HG03135 (cell line): ENCODE measurements around the gene KIF2A.
"Not testable (repeated sequence)": the region's sequence is repeated elsewhere in the genome, so short reads cannot be mapped to it uniquely, and the experiment has no call there.

Experiments used
- ATAC-seq: cut with Tn5 transposase; IDR thresholded peaks from one replicate; pipeline ENCODE4 v1.9.1; 2021; ENCODE audit warnings: mild to moderate bottlenecking, moderate library complexity; ENCODE audit not compliant: unreplicated experiment

KIF2A gene

GRCh38 chr5:62289813-62290212 is 16.2 kb upstream of the KIF2A start:
- no peak for ATAC-seq

- not testable (repeated sequence) for ATAC-seq
Observed at GRCh38 chr5:62291829-62292228, 14.2 kb upstream of the KIF2A start.

GRCh38 chr5:62296998-62297397 is 9.0 kb upstream of the KIF2A start:
- no peak for ATAC-seq

GRCh38 chr5:62298118-62298517 is 7.9 kb upstream of the KIF2A start:
- no peak for ATAC-seq

GRCh38 chr5:62299101-62299500 is 6.9 kb upstream of the KIF2A start:
- ATAC-seq = no peak

GRCh38 chr5:62299600-62299999 is 6.4 kb upstream of the KIF2A start:
- ATAC-seq = no peak

- ATAC-seq = no peak
Observed at GRCh38 chr5:62305358-62305714, 670 bp upstream of the KIF2A start.

- ATAC-seq = peak; percentile 24
Observed at GRCh38 chr5:62306323-62306895, 403 bp downstream of the KIF2A start.

- peak; percentile 22 for ATAC-seq
Observed at GRCh38 chr5:62306896-62307689, 1.1 kb downstream of the KIF2A start.

- no peak for ATAC-seq
Observed at GRCh38 chr5:62308439-62308838, 2.4 kb downstream of the KIF2A start.

- no peak for ATAC-seq
Observed at GRCh38 chr5:62309107-62309506, 3.1 kb downstream of the KIF2A start.

- ATAC-seq = no peak
Observed at GRCh38 chr5:62310426-62311143, 4.6 kb downstream of the KIF2A start.

GRCh38 chr5:62312036-62312435 is 6.0 kb downstream of the KIF2A start:
- ATAC-seq = no peak

GRCh38 chr5:62312674-62313073 is 6.7 kb downstream of the KIF2A start:
- no peak for ATAC-seq

- no peak for ATAC-seq
Observed at GRCh38 chr5:62314213-62314830, 8.3 kb downstream of the KIF2A start.

- ATAC-seq = no peak
Observed at GRCh38 chr5:62315376-62316175, 9.6 kb downstream of the KIF2A start.

GRCh38 chr5:62316176-62316502 is 10.1 kb downstream of the KIF2A start:
- no peak for ATAC-seq

GRCh38 chr5:62317810-62318209 is 11.8 kb downstream of the KIF2A start:
- no peak for ATAC-seq

GRCh38 chr5:62322484-62322883 is 16.5 kb downstream of the KIF2A start:
- ATAC-seq = no peak

- ATAC-seq = peak; percentile 70
Observed at GRCh38 chr5:62326302-62326701, 20.3 kb downstream of the KIF2A start.

GRCh38 chr5:62326702-62327101 is 20.7 kb downstream of the KIF2A start:
- no peak for ATAC-seq
